Limb (tissue), 2 donors: ENCODE results near the gene DYNC1LI2.
"Not testable (repeated sequence)": the region's sequence is repeated elsewhere in the genome, so short reads cannot be mapped to it uniquely, and the experiment has no call there.

Experiments used
- DNase-seq, 2 donors: peaks; one replicate each; pipeline ENCODE4 v3.0.0-alpha.2; 2016; ENCODE audit errors: extremely low spot score in 2 of 2

Gene DYNC1LI2

DNA sequence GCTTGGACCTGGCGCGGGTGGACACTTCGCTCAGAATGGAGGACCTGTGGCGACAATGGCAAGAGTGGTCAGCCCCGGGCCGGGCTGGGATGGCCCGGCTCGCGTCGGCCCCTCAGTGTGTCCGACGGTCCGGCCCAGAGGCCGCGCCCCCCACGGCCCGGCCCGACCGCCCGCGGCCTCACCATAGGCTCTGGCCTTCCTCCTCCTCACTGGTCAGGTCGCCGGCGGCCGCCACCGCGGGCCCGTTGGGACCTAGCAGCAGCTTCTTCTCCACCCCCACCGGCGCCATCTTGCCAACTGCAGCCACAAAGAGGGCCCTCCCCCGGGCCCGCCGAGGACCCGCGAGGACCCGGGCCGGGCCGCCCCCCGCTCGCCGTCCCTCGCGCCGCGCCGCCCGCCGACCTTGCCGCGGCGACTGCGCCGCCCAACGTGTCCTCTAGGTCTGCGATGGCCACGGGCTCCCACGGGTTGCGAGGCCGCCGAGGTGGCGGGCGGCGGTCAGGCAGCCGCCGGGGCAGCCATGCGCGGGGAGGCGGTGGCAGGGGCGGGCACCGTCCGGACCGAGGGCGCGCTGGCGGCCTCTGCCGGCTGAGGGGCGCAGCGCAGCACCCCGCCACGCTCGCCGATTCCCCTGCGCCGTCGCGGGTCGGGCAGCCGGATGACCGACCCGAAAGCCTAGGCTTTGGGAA lies at the start of gene DYNC1LI2:
DYNC1LI2 (minus strand) TSS at position 307 of the 689 bp plus-strand sequence; CDS start at position 289, 18 bp downstream.
- DNase-seq = peak; percentile 78 to 92

DNA sequence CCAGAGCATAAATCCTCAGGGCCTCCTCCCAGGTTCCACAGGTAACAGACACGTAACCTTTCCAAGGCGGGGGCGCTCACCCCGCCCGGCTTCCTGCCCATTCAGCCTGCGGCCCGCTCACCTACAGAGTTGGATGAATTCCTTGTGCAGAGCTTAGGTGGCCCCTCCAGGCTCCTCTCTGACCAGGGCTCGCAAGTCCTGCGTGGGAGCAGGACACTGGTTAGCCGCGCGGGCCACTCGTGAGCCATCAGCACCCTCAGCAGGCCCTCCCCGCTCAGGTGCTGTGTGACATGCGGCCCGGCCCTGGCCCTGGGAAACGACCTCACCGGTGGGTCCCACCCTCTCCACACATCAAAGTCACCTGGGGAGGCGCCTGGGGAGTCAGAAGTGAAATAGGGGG lies 49.4 kb upstream of the DYNC1LI2 start:
- no peak for DNase-seq

DNA sequence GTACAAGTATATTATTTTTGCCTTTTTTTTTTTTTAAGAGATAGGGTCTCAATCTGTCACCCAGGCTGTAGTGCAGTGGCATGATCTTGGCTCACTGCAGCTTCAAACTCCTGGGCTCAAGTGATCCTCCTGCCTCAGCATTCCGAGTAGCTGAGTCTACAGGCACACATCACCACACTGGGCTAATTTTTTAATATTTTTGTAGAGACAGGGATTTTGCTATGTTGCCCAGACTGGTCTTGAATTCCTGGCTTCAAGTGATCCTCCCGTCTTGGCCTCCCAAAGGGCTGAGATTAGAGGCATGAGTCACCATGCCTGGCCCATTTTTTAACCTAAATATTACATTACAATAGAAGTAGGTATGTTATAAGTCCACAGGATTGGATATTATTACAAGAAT lies 46.8 kb upstream of the DYNC1LI2 start:
- DNase-seq = no peak

DNA sequence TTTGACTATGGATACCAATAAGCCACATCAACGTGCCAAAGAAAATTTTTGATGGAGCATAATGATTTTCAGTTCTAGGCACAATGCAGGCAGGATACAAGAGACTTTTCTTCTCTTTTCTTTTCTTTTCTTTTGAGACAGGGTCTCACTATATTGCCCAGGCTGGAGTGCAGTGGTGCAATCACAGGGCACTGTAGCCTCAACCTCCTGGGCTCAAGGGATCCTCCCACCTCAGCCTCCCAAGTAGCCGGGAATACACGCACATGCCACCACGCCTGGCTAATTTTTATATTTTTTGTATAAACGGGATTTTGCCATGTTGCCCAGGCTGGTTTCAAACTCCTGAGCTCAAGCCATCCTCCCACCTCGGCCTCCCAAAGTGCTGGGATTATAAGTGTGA lies 42.6 kb upstream of the DYNC1LI2 start:
- not testable (repeated sequence) for DNase-seq

DNA sequence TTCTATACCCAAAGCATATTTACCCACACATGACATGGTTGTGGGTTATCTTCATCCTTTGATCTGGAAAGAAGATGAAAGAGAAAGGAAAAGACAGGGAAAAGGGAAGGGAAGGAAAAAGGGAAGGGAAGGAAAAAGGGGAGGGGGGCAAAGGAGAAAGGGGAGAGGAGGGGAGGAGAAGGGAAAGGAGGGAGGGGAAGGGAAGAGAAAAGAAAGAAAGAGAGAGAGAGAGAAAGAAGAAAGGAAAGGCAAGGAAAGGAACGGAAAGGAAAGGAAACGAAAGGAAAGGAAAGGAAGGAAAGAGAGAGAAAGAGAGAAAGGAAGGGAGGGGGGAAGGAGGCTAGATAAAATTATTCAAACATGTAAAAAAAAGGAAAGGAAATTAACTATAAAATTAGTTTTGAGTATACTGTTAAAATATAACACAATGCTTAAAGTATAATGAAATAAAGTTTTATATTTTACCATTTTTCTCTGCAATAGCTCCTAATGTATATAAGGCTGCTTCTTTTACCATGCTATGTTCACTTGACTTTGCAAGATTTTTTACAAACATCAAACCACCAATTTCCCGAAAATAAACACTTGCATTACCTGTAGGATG lies 38.8 kb upstream of the DYNC1LI2 start:
- DNase-seq = no peak

DNA sequence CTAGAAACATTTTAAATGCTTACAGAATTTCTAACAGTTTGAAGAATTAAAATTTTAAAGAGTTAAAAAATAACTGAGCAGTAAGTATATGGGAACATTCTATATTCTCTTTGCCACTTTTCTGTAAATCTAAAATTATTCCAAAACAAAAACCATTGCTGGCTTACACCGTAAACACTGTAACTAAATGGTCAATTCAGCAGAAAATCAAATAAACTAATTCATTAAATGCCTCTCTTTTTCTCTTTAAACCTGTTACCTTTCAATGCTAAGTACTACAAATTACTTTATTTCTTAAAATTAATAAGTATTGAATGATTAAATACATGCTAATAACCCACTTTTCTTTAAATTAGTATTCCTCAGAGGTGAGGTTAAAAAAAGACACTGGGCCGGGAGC lies 36.0 kb upstream of the DYNC1LI2 start:
- DNase-seq = no peak

DNA sequence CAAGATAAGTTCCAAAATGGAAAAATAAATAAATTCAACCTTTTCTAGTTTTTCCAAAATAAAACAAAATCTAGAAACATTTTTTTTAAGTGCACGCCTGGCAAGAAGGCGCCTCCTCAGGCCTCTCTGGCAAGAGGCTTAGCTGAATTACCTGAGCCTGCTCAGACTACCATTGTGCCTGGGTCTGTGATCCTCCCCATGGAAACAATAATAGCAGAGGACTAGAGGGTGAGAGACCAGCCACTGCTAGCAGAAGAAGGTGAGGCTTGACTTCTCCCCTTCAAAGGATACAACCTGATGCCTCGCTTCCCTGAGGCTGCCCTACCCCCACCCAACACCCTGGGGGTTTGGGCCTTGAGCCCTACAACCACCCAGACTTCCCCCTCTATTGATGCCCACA lies 35.1 kb upstream of the DYNC1LI2 start:
- no peak for DNase-seq

DNA sequence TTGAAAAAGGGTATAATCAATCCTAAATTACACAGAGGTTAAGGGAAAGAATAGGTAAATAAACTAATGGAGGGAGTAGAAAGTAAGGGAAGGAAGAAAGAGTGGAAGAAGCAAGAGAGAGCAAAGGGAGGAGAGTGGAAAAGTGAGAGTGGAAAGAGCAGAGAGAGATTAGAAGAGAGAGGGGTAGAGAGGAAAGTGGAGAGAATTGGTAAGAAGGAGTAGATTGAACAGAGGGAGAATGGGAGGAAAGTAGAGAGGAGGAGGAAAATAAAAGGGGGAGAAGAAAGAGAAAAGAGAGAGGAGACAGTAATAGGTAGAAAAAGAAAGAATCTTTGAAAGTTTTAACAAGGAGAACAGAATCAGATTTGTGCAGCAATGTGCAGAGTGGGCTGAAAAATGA lies 25.0 kb upstream of the DYNC1LI2 start:
- no peak for DNase-seq

DNA sequence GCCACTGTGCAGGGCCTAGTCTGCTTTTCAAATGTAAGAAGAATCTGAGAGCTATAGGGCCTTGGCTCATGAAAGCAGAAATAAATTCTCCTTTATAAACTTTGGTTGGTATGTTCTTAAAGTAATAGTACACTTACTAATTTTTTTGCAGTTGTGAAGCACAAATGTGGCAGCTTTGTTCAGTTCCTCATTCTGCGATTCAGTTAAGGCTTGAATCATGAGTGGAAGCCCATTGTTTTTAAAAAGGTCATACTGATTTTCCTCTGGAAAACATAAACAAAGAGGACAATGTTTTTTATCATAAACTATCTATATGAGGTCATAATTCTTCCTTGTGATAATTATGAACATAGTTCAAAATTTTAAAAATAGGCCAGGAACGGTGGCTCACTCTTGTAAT lies 23.6 kb upstream of the DYNC1LI2 start:
- no peak for DNase-seq

DNA sequence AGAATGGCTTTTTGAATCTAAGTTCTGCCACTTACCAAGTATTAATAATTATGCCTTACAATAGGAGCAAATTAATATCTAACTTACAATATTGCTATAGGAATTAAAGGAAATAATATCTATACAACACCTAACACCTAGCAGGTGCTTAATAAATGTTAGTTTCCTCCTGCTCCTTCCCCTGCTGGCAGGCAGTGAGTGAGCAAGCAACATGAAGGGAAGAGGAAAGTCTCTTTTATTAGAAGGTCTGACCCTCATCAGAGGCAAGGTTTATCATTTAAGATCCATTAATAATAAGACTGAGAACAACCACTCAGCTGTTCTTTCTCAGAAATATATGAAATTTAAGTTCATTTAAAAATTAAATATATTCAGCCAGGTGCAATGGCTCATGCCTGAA lies 6.7 kb upstream of the DYNC1LI2 start:
- DNase-seq = no peak

DNA sequence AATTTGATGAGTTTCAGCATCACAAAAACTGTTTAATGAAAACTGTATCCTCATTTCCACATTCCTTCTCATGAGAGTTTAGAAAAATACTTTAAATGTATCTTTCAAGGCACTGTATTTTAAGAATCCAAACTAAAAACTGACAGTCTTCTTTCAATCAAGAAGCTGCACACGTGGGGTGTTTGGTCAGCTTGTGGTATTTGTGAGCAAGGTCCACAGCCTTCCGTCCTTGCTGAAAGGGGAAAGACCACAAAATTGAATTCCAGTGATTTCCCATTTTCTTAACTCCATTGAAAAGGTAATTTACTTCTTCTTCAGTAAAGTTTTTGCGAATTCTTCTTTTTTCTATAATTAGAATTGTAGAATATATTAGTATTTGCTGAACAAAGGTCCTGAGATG lies 3.4 kb upstream of the DYNC1LI2 start:
- DNase-seq = no peak

DNA sequence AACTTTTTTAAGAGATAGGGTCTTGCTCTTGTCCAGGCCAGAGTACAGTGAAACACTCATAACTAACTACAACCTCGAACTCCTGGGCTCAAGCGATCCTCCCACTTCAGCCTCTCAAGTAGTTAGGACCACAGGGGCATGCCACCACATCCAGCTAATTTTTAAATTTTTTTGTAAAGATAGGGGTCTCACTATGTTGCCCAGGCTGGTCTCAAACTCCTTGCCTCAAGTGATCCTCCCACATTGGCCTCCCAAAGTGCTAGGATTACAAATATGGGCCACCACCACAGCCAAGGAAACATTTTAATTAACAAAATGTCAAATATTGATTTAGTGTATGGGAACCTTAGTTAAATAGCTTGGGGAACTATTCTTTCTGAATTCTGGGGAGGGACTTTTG lies 2.8 kb upstream of the DYNC1LI2 start:
- no peak for DNase-seq

DNA sequence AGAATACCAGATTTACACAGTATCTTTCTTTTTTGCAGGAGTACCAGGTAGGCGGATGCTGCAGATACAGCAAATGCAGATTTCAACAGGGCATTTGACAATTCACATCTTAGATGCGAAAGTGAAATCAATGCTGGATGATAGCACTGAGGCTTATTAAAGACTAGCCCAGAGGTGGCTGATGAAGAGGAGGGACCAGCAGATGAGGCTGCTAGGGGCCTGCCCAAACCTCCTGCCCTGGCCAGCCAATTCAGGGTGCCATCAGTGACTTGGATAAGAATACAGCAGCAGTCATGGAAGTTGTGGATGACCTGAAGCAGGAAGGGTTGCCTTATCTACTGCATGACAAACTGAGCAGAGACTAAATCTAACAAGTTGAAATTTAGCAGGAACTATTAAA lies 1.5 kb upstream of the DYNC1LI2 start:
- no peak for DNase-seq

DNA sequence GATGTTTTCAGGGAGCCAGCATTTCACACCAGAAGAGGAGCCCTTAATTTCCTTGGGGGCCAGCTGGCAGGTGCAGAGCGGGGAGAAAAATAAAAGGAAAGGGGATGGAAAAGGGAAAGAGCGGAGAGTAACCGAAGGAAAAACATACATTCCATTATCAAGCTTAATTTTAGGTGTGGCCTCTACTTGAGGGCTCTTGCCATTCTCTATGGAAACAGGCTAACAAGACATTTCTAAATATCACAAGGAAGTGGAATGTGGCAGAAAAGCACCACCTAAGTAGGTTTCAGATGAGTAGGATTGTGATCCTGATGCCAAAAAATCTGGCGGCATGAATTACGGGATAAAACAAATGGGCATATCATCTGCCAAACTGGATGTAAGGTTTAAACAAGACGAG lies 970 bp upstream of the DYNC1LI2 start:
- no peak for DNase-seq

DNA sequence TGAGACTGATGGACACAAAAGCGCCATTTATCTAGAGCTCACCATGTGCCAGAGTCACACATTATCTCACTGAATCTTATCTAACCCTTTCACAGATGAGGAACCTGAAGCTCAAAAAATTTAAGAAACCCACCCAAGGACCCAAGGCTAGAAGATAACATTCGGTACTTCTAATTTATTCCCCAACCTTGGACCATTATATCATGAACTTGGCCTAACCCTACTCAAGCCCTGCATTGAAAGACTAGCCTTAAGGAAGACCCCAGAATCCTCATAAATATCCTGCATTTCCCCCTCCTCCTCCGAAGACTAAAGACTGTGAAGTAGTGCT lies 548 bp upstream of the DYNC1LI2 start:
- no peak for DNase-seq

DNA sequence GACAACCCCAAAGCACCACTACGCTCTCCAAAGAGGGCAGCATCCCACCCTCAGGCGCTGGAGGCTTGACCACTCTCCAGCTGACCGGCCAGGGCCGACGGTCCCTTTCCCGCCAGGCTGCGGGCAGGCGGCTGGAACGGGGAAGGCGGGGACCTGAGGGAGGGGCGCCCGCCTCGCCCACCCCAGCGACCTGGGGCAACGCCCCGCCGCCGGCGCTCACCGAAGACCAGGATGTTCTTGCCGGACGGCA lies 431 bp downstream of the DYNC1LI2 start:
- no peak for DNase-seq

DNA sequence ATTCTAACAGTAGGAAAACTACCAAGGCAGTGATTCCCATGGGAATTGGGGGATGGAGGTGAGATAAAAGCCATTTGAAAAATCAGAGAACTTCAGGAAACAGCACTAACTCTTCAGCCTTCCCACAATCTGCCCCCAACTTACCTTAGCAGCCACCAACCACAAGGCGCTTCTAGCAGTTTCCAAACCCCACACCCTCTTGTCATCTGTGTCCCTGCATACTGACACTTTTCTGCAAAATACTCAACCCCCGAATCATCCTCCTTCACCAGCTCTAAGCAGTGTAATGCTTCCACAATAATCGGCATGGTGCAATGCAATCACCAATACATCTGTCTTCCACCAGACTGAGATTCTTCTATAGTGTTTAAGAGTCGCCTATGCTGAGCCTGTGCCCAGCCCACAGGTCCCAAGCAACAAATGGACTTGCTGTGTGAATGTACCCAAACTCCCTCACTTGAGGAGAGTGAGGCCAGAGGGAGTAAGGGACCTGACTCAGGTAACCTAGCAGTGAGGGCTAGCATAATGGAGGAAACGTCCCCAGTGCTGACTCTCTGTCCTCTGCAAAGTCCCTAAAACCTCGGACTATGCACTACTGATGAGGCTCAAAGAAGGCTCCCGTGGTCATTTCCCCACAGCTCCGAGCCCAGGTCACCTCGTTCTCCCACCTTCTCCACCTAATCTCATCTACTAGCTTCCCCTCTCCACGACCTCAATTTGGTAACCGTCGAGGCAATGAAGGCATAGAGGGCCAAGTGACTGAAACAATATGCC lies 943 bp downstream of the DYNC1LI2 start:
- DNase-seq = no peak

DNA sequence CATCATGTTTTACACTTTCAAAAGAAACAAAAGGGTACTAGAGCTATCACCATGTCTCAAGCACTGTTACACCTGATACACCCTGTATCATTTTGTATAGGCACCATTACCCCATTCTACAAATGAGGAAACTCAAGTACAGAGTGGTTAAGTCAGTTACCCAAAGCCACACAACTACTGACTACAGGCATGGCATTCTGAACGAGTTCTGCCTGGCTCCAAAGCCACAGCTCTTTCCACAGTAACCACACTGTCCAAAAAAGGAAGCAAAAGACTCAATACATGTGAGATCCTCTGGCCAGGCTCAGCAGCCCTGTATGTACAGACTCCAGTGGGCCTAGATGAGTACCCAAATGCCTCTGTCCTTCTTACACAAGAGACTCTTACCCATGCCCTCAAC lies 4.7 kb downstream of the DYNC1LI2 start:
- DNase-seq = no peak

DNA sequence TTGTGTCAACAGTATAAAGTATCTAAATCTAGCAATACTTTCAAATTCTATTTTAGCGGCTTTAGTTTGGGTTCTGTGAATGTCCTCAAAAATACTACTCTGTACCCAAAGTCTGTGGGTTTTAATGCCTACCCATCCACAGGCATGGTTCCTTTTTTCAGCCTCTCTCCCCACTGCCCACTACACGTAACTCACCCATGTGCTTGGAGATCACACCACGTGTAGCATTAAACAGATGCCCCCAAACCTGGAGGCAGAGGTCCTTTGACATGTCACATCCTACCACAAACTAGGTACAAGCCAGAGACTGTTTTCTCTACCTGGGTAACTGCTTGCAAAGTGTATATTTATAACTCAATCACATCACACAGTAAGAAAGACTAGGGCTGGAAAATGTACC lies 5.4 kb downstream of the DYNC1LI2 start:
- DNase-seq = no peak

DNA sequence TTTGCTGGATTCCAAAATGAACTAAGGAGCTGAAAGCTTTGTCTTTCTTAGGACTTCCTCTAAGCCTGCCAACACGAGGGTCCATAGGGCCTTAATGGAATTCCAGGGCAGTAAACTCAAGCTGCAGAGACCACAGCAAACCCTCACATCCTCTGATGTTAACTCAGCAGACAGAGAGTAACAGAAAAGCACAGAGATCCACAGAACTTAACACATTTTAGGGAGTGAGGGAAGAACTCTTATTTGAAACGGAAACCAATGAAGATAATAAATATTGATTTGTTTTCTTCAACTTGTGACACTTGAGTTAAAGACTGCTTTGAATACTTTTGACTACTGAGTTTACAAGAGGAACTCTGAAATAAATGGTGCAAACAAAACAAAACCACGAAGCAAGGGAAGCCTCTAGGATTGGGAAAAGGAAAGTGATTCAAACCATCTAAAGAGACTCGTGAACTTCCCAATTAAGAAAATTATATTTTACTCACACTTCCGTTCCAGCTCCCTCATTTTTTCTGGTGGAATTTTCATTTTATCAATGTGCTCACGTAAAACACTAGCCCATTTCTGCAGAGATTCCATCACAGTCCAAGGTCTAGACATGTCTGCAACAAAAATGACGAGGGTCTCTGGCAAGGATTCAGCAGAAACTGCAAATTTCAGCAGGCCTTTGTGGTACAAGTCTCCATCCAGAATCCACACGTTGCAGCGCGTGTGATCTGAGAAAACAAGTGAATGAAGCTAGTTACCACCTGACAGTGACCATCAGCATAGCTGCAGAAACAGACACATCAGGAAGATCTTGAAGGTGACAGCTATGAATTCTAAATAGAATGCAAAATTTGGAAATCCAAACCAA lies 9.2 kb downstream of the DYNC1LI2 start:
- DNase-seq = peak in 1 of 2 donors; percentile 51

DNA sequence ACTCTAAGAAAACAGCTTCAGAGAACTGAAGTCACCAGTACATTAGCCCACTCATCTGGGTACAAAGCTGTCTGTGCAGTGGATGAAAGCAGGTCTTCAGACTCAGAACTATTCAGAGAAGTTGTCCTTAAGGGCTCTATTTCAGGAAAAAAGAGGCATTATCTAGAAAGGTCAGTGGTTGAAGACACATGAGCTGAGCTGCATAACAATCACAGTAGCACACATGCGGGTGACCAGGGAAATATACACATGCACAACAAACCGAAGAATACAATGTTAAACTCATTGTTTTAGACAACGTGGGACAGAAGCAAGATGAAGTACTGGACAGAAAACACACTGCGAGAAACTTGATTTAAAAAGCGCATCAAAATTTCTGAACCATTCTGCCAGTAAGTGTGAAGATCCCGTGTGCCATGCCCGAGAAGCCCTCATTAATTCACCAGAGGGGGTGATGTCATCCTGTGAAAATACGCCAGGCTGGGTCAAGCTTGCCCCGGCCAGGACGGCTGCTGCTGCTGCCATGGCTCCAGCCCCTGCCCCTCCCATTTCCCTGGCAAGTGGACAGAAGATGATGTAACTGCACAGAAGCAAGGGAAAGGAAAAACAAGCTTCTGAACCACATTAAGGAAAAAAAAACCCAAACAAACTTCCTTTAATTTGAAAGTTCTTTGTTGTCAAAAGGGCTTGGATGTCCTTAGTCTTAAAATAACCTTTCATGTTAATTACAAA lies 10.1 kb downstream of the DYNC1LI2 start:
- DNase-seq = peak; percentile 71 to 79

DNA sequence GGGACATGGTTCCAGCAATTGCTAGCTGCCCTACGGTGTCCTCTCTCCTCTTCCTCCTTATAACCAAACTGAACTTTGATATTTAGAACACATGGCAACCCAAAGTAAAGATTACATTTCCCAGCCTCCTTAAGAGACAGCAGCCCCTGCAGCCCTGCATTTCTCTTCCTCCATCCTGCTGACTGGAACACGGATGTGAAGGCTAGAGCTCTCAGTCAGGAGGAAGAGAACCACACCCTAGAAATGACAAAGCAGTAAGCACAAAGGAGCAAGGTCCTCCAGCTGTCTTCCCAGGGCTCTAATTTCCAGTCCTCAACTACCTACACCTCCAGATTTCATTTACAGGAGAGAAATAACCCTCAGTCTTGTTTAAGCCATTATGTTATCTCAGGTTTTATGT lies 10.9 kb downstream of the DYNC1LI2 start:
- DNase-seq = peak in 1 of 2 donors; percentile 8
